ENCODE measurements around the gene LRRC75A. TPM values are rescaled to one million over a fixed set of nuclear protein-coding genes. Genes with fewer than 3 reads are reported as not detected.

LRRC75A gene
- total and polyA plus RNA-seq, 2 experiments from 2014 or later = 5.3 to 26.2 TPM

- Histone ChIP-seq H3K79me2 (replicated peaks; ENCODE audit: insufficient read depth) (no peaks in the 10 kb centered on the region), H3K4me3 (no peak overlapping the region), H3K4me1 (ENCODE audit: insufficient read depth) (peaks cover 5% of the 10 kb centered on the region; the same call in 1 of the 2 replicates), H3K27ac (ENCODE audit: low read depth) (no peak overlapping the region), H3F3A (replicated peaks; ENCODE audit: low read depth) (no peaks in the 10 kb centered on the region), H3K9me2 (ENCODE audit: insufficient read depth) (no peaks in the 10 kb centered on the region), H3K36me3 (ENCODE audit: insufficient read depth) (no peaks in the 10 kb centered on the region), H4K20me1 (replicated peaks; ENCODE audit: insufficient read depth) (no peaks in the 10 kb centered on the region), H3K27me3 (ENCODE audit: insufficient read depth) (no peaks in the 10 kb centered on the region), H3K4me2 (no peak overlapping the region), H2AFZ (no peak overlapping the region)
- TF ChIP-seq STAT1 (IDR thresholded peaks at IDR 0.05; ENCODE audit: unreplicated experiment) = no peak
- TF ChIP-seq CTCF (conservative IDR thresholded peaks at IDR 0.05; ENCODE audit: low read depth in 2 of 2) = no peak
- TF ChIP-seq ZNF462 (CRISPR knock-in tag; IDR thresholded peaks at IDR 0.05) = no peak
- TF ChIP-seq POLR2AphosphoS5 (IDR thresholded peaks at IDR 0.05; ENCODE audit: low read depth) = no peak
- no peak for TF ChIP-seq ZNF114 (CRISPR knock-in tag; IDR thresholded peaks at IDR 0.05)
- no peak for TF ChIP-seq REST (IDR thresholded peaks at IDR 0.05; ENCODE audit: unreplicated experiment)
- TF ChIP-seq JUNB (IDR thresholded peaks at IDR 0.05; ENCODE audit: unreplicated experiment) = no peak
- TF ChIP-seq NANOG (IDR thresholded peaks at IDR 0.05; ENCODE audit: borderline replicate concordance) = no peak
- TF ChIP-seq EZH2phosphoT487 (IDR thresholded peaks at IDR 0.05; ENCODE audit: unreplicated experiment) = no peak
- no peak for TF ChIP-seq EZH2 (IDR thresholded peaks at IDR 0.05; ENCODE audit: low read depth, unreplicated experiment)
- no peak for TF ChIP-seq ETS1 (IDR thresholded peaks at IDR 0.05)
- no peak for TF ChIP-seq ZNF331 (CRISPR knock-in tag; IDR thresholded peaks at IDR 0.05; ENCODE audit: low read depth)
- TF ChIP-seq CREB1 (CRISPR knock-in tag; IDR thresholded peaks at IDR 0.05; ENCODE audit: low read depth) = no peak
- peaks cover 18% of the 10 kb centered on the region; the same call in 2 of the 3 replicates for H3K4me1 Mint-ChIP-seq
- peaks cover 4% of the 10 kb centered on the region for H3K27me3 Mint-ChIP-seq (ENCODE audit: insufficient read depth, low read depth, poor library complexity)
- no peak overlapping the region for H3K27ac Mint-ChIP-seq
- H3K4me3 Mint-ChIP-seq = no peak overlapping the region
- H3K36me3 Mint-ChIP-seq (ENCODE audit: low read depth) = no peaks in the 10 kb centered on the region
- ATAC-seq (no peak), DNase-seq (ENCODE audit: low spot score) (no peak)
- no peaks in the 10 kb centered on the region for H3K9me3 Mint-ChIP-seq
Observed at GRCh38 chr17:16419929-16420271, 72.1 kb downstream of the LRRC75A start.
